NB4 (cell line): ENCODE measurements around the gene NOLC1.

Experiments used
- MYC ChIP-seq: IDR thresholded peaks from 2 replicates; pipeline ENCODE4 v1.6.1; 2011; ENCODE audit warnings: low read depth, low read length
- POLR2A ChIP-seq: IDR thresholded peaks from 2 replicates; pipeline ENCODE4 v1.6.1; 2011; ENCODE audit warnings: mild to moderate bottlenecking; ENCODE audit not compliant: insufficient read length; ENCODE audit errors: extremely low read depth
- TF ChIP-seq, protein P1 (sequence below): IDR thresholded peaks from one replicate; pipeline ENCODE4 v1.5.1; 2012; ENCODE audit warnings: low read depth, low read length
- TF ChIP-seq, protein P2 (sequence below): IDR thresholded peaks from 2 replicates; pipeline ENCODE4 v1.6.1; 2011; ENCODE audit warnings: low read depth, low read length

DNA sequence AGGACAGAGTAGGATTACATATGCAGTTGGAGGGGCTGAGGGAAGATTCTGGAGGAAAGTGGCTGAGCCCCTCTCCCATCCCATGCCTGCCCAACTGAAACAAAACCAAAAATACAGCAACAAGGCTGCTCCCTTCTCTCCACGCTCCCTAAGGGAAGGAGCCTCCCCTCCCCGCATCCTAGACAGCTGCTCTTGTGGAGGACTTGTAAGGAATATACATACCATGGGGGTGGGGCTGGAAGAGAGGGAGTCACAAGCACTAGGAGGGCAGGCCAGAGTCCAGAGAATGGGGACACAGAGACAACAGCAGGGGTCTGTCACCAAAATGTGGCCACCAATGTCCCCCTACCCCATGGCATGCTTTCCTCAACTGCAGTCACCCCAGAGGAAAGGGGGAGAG is 45.2 kb upstream of the NOLC1 start:
- TF ChIP-seq POLR2A (no peak), MYC (no peak)
- TF ChIP-seq, protein P1, sequence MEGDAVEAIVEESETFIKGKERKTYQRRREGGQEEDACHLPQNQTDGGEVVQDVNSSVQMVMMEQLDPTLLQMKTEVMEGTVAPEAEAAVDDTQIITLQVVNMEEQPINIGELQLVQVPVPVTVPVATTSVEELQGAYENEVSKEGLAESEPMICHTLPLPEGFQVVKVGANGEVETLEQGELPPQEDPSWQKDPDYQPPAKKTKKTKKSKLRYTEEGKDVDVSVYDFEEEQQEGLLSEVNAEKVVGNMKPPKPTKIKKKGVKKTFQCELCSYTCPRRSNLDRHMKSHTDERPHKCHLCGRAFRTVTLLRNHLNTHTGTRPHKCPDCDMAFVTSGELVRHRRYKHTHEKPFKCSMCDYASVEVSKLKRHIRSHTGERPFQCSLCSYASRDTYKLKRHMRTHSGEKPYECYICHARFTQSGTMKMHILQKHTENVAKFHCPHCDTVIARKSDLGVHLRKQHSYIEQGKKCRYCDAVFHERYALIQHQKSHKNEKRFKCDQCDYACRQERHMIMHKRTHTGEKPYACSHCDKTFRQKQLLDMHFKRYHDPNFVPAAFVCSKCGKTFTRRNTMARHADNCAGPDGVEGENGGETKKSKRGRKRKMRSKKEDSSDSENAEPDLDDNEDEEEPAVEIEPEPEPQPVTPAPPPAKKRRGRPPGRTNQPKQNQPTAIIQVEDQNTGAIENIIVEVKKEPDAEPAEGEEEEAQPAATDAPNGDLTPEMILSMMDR, result no peak
- TF ChIP-seq, protein P2, sequence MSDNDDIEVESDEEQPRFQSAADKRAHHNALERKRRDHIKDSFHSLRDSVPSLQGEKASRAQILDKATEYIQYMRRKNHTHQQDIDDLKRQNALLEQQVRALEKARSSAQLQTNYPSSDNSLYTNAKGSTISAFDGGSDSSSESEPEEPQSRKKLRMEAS, result no peak
